A549 (cell line): ENCODE measurements around the gene MECR. TPM values are rescaled to one million over a fixed set of nuclear protein-coding genes. Genes with fewer than 3 reads are reported as not detected.
"Not testable (repeated sequence)": the region's sequence is repeated elsewhere in the genome, so short reads cannot be mapped to it uniquely, and the experiment has no call there.

Experiments
- ATAC-seq, 2 experiments: fragments of 200-7000 bp in 1 of 2; fragments of >200 bp in 1 of 2; cut with Nextera tagmentation in 1 of 2; cut with Tn5 transposase in 1 of 2; 3 replicates each; pipeline versions ENCODE4 v1.8.0 to v1.9.1; 2018 to 2020; ENCODE audit warnings: mild to moderate bottlenecking in 1 of 2, moderate library complexity in 1 of 2
- CTCF ChIA-PET: fragments of 300-600 bp; sonication (Branson Sonifier 250); formaldehyde crosslinking; extraction: SDS; loops from one replicate; lab custom pipeline; 2021; ENCODE audit warnings: antibody characterized with exemption, inconsistent platforms; lab: Yijun Ruan, JAX
- POLR2A ChIA-PET: fragments of 350-600 bp; formaldehyde crosslinking; extraction: SDS; loops from one replicate; lab custom pipeline; 2021; ENCODE audit warnings: antibody characterized with exemption, inconsistent platforms; lab: Yijun Ruan, JAX
- DNase-seq, 2 experiments: peaks; one replicate each; pipeline versions ENCODE4 v3.0.0 to v3.0.0-alpha.2; 2011 to 2016; ENCODE audit warnings: low read depth in 1 of 2, low spot score in 1 of 2
- FAIRE-seq: peaks from 2 replicates; lab custom pipeline; 2011; peaks lifted over from hg19 to GRCh38; lab: Jason Lieb, UNC
- H3K27ac ChIP-seq, 2 experiments: fragments of >200 bp; sonication (Bioruptor Twin); formaldehyde crosslinking; 3 replicates each; pipeline ENCODE4 v1.5.1; 2016 to 2017
- H3K4me1 ChIP-seq: fragments of >200 bp; sonication (Bioruptor Twin); formaldehyde crosslinking; 3 replicates; pipeline ENCODE4 v1.6.1; 2016
- H3K4me2 ChIP-seq: fragments of >200 bp; sonication (Bioruptor Twin); formaldehyde crosslinking; 3 replicates; pipeline ENCODE4 v1.6.1; 2016
- H3K4me3 ChIP-seq: fragments of >200 bp; sonication (Bioruptor Twin); formaldehyde crosslinking; 3 replicates; pipeline ENCODE4 v1.5.1; 2016
- H3K9me3 ChIP-seq: fragments of >200 bp; sonication (Bioruptor Twin); formaldehyde crosslinking; 3 replicates; pipeline ENCODE4 v1.6.1; 2016
- CBX2 ChIP-seq: fragments of 200-600 bp; sonication (generic); IDR thresholded peaks from 2 replicates; pipeline ENCODE4 v1.6.1; 2016; ENCODE audit warnings: low read depth, mild to moderate bottlenecking, borderline replicate concordance
- FOSB ChIP-seq: fragments of 250-450 bp; sonication (Bioruptor Pico); IDR thresholded peaks from 2 replicates; pipeline ENCODE4 v1.5.0; 2020; ENCODE audit warnings: mild to moderate bottlenecking, moderate library complexity
- FOSL2 ChIP-seq, 2 experiments: fragments of 450-650 bp in 1 of 2; fragments of >200 bp in 1 of 2; sonication (Bioruptor Twin) in 1 of 2; formaldehyde crosslinking; IDR thresholded peaks; 2 replicates each; pipeline versions ENCODE4 v1.5.0 to v1.6.1; 2016 to 2020; ENCODE audit warnings: mild to moderate bottlenecking in 1 of 2, moderate library complexity in 1 of 2
- GATA3 ChIP-seq: IDR thresholded peaks from 2 replicates; pipeline ENCODE4 v1.6.1; 2012; ENCODE audit warnings: borderline replicate concordance
- HDAC2 ChIP-seq: fragments of 200-600 bp; sonication (generic); IDR thresholded peaks from 2 replicates; pipeline ENCODE4 v1.6.1; 2016
- HEYL ChIP-seq: fragments of 250-450 bp; sonication (Bioruptor Pico); IDR thresholded peaks from 2 replicates; pipeline ENCODE4 v1.8.0; 2021; ENCODE audit warnings: mild to moderate bottlenecking, moderate library complexity
- HOXB5 ChIP-seq: fragments of 250-450 bp; sonication (Bioruptor Pico); IDR thresholded peaks from 2 replicates; pipeline ENCODE4 v1.5.0; 2020; ENCODE audit warnings: mild to moderate bottlenecking, moderate library complexity
- JUNB ChIP-seq: fragments of >200 bp; sonication (Bioruptor Twin); formaldehyde crosslinking; IDR thresholded peaks from 2 replicates; pipeline ENCODE4 v1.6.1; 2016
- KDM5A ChIP-seq: fragments of 200-600 bp; sonication (generic); IDR thresholded peaks from 2 replicates; pipeline ENCODE4 v1.6.1; 2016; ENCODE audit warnings: antibody characterized with exemption, mild to moderate bottlenecking
- MAZ ChIP-seq: fragments of 150-350 bp; IDR thresholded peaks from 2 replicates; pipeline ENCODE4 v1.6.1; 2014; ENCODE audit warnings: antibody characterized with exemption, low read depth, low read length, borderline replicate concordance
- POLR2A ChIP-seq: IDR thresholded peaks from 2 replicates; pipeline ENCODE4 v1.6.1; 2012; ENCODE audit warnings: mild to moderate bottlenecking, low read length
- RARB ChIP-seq: fragments of 250-450 bp; sonication (Bioruptor Pico); IDR thresholded peaks from 2 replicates; pipeline ENCODE4 v1.8.0; 2021; ENCODE audit warnings: mild to moderate bottlenecking, moderate library complexity
- RCOR1 ChIP-seq: fragments of 150-350 bp; IDR thresholded peaks from 2 replicates; pipeline ENCODE4 v1.6.1; 2014; ENCODE audit warnings: antibody characterized with exemption, low read length, low read depth
- RNF2 ChIP-seq: fragments of 200-600 bp; sonication (generic); IDR thresholded peaks from 2 replicates; pipeline ENCODE4 v1.6.1; 2016; ENCODE audit warnings: low read depth, mild to moderate bottlenecking, antibody characterized with exemption, moderate library complexity, borderline replicate concordance
- SMC3 ChIP-seq: fragments of >200 bp; sonication (Bioruptor Twin); formaldehyde crosslinking; IDR thresholded peaks from 3 replicates; pipeline ENCODE4 v1.6.1; 2018; ENCODE audit warnings: inconsistent platforms
- TFCP2L1 ChIP-seq: fragments of 250-450 bp; sonication (Bioruptor Pico); IDR thresholded peaks from 2 replicates; pipeline ENCODE4 v1.5.0; 2021; ENCODE audit warnings: mild to moderate bottlenecking
- ZC3H11A ChIP-seq: fragments of 450-650 bp; IDR thresholded peaks from 2 replicates; pipeline ENCODE4 v1.6.1; 2014; ENCODE audit warnings: antibody characterized with exemption, mild to moderate bottlenecking
- WGBS: methylation state at CpG from one replicate; pipeline ENCODE4 v1.1.6; 2017; ENCODE audit errors: missing lambda C conversion rate; 5-methylcytosine and 5-hydroxymethylcytosine counted together
- polyA plus RNA-seq, 4 experiments: library from polyadenylated mRNA; depleted of rRNA in 3 of 4; stranded (reverse); fragments of >200 nt; fragmentation: RNase III in 1 of 4; extraction: RNeasy Plus Mini Kit Qiagen cat#74134 plus additional on column Dnase treatment in 1 of 4; gene quantifications; 2 replicates in 3 of 4; 3 replicates in 1 of 4; pipeline ENCODE4 v1.2.3, GENCODE V29; 2011 to 2017
- TF ChIP-seq, protein P1 (sequence below): fragments of 250-450 bp; sonication (Bioruptor Pico); IDR thresholded peaks from 2 replicates; pipeline ENCODE4 v1.5.0; 2020; ENCODE audit warnings: low read depth, mild to moderate bottlenecking, moderate library complexity
- TF ChIP-seq, protein P2 (sequence below): fragments of >200 bp; sonication (Bioruptor Twin); formaldehyde crosslinking; IDR thresholded peaks from 2 replicates; pipeline ENCODE4 v1.6.1; 2016
- TF ChIP-seq, protein P3 (sequence below): IDR thresholded peaks from 2 replicates; pipeline ENCODE4 v1.6.1; 2012
- TF ChIP-seq, protein P4 (sequence below): fragments of >200 bp; sonication (Bioruptor Twin); formaldehyde crosslinking; IDR thresholded peaks from 3 replicates; pipeline ENCODE4 v1.6.1; 2016
- TF ChIP-seq, protein P5 (sequence below): fragments of 450-650 bp; IDR thresholded peaks from 2 replicates; pipeline ENCODE4 v1.6.1; 2014; ENCODE audit warnings: antibody characterized with exemption
- TF ChIP-seq, protein P6 (sequence below): fragments of 150-350 bp; IDR thresholded peaks from 2 replicates; pipeline ENCODE4 v1.6.1; 2014; ENCODE audit warnings: low read depth, mild to moderate bottlenecking, low read length

MECR gene
- polyA plus RNA-seq, 2 of the 4 experiments (the other 2 are of a cell fraction): 14.2 to 21.4 TPM

DNA sequence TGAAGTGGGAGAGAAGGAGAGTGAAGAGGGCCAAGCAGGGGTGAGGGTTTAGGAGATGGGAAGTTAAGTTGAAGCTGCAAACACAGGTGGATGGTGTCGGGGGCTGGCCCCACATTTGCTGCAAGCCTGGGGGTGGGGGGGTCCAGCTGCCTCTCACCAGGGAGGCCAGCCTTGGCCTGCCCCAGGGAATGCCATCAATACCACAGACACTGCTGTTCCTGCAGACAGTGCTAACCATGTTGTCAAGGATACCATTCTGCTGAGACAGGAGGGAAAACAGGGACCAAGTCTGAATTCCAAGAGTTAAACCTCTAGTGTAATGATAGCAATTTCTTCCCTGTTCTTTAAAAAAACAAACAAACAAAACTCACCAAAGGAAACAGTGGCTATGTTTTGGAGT is 8.0 kb downstream of the MECR start:
- no peak for DNase-seq
- no peak for FAIRE-seq
- TF ChIP-seq, protein P1, sequence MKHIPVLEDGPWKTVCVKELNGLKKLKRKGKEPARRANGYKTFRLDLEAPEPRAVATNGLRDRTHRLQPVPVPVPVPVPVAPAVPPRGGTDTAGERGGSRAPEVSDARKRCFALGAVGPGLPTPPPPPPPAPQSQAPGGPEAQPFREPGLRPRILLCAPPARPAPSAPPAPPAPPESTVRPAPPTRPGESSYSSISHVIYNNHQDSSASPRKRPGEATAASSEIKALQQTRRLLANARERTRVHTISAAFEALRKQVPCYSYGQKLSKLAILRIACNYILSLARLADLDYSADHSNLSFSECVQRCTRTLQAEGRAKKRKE: no peak
- no peak for TF ChIP-seq HOXB5 (CRISPR knock-in tag)
- TF ChIP-seq, protein P2, sequence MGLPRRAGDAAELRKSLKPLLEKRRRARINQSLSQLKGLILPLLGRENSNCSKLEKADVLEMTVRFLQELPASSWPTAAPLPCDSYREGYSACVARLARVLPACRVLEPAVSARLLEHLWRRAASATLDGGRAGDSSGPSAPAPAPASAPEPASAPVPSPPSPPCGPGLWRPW: no peak
- TF ChIP-seq, protein P3, sequence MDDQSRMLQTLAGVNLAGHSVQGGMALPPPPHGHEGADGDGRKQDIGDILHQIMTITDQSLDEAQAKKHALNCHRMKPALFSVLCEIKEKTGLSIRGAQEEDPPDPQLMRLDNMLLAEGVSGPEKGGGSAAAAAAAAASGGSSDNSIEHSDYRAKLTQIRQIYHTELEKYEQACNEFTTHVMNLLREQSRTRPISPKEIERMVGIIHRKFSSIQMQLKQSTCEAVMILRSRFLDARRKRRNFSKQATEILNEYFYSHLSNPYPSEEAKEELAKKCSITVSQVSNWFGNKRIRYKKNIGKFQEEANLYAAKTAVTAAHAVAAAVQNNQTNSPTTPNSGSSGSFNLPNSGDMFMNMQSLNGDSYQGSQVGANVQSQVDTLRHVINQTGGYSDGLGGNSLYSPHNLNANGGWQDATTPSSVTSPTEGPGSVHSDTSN: no peak
- no peak for TF ChIP-seq JUNB
- TF ChIP-seq, protein P4, sequence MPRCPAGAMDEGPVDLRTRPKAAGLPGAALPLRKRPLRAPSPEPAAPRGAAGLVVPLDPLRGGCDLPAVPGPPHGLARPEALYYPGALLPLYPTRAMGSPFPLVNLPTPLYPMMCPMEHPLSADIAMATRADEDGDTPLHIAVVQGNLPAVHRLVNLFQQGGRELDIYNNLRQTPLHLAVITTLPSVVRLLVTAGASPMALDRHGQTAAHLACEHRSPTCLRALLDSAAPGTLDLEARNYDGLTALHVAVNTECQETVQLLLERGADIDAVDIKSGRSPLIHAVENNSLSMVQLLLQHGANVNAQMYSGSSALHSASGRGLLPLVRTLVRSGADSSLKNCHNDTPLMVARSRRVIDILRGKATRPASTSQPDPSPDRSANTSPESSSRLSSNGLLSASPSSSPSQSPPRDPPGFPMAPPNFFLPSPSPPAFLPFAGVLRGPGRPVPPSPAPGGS: no peak
- TF ChIP-seq HDAC2: no peak
- TF ChIP-seq RCOR1: no peak
- TF ChIP-seq ZC3H11A: no peak
- no peak for TF ChIP-seq HEYL (CRISPR knock-in tag)
- no peak for TF ChIP-seq SMC3
- TF ChIP-seq RNF2: no peak
- TF ChIP-seq, protein P5, sequence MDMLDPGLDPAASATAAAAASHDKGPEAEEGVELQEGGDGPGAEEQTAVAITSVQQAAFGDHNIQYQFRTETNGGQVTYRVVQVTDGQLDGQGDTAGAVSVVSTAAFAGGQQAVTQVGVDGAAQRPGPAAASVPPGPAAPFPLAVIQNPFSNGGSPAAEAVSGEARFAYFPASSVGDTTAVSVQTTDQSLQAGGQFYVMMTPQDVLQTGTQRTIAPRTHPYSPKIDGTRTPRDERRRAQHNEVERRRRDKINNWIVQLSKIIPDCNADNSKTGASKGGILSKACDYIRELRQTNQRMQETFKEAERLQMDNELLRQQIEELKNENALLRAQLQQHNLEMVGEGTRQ: no peak
- TF ChIP-seq FOSB (CRISPR knock-in tag): no peak
- no peak for TF ChIP-seq GATA3
- TF ChIP-seq, protein P6, sequence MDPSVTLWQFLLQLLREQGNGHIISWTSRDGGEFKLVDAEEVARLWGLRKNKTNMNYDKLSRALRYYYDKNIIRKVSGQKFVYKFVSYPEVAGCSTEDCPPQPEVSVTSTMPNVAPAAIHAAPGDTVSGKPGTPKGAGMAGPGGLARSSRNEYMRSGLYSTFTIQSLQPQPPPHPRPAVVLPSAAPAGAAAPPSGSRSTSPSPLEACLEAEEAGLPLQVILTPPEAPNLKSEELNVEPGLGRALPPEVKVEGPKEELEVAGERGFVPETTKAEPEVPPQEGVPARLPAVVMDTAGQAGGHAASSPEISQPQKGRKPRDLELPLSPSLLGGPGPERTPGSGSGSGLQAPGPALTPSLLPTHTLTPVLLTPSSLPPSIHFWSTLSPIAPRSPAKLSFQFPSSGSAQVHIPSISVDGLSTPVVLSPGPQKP: no peak
- TF ChIP-seq RARB (CRISPR knock-in tag): no peak
- no peak for TF ChIP-seq MAZ
- TF ChIP-seq TFCP2L1 (CRISPR knock-in tag): no peak
- no peak for TF ChIP-seq POLR2A
- no peak for ATAC-seq
- no peak overlapping the region for H3K4me2 ChIP-seq
- POLR2A ChIA-PET: no interaction called here
- 100% methylated on average over 1 of the region's 1 CpG for WGBS
- no peaks in the 10 kb centered on the region for H3K9me3 ChIP-seq
- H3K4me1 ChIP-seq: no peaks in the 10 kb centered on the region
- no peak overlapping the region for H3K27ac ChIP-seq
- no peak overlapping the region for H3K4me3 ChIP-seq
- CTCF ChIA-PET: no interaction called here

DNA sequence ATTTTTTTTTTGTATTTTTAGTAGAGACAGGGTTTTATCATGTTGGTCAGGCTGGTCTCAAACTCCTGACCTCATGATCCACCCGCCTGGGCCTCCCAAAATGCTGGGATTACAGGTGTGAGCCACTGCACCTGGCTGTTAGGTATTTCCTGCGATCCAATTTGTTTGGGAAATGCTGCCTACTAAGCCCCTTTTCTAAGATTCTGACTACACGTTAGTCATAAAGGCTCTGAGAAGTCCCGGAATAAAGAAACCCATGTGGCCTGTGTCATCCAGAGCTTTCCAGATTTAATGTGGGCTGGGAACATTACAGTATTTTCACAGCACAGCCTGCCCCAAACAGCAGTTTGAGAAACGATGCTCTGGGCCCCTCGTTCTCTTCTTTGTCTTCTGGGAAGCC is 8.5 kb downstream of the MECR start:
- not testable (repeated sequence) for FAIRE-seq

DNA sequence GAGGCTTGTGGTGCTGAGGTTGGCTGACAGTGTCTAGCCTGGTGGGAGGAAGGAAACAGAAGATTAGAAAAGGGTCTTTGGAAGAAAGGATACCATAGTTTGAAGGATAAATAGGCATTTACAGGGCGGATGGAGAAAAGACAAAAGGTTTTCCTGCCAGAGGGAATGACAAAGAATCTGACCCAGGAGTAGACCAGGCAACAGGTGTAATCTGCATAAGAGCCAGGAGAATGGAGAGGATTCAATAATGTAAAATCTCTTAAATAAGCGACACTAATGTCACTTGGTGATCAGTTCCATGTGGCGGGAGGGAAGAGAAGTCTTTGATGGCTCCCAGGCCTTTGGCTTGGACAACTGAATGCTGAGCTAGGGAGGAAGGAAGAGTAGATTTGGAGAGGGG is 9.4 kb downstream of the MECR start:
- Histone ChIP-seq H3K9me3 (no peaks in the 10 kb centered on the region), H3K4me2 (no peak overlapping the region), H3K4me1 (no peaks in the 10 kb centered on the region), H3K4me3 (no peak overlapping the region), H3K27ac (no peak overlapping the region)
- DNase-seq (no peak), FAIRE-seq (no peak), ATAC-seq (no peak)
- ChIA-PET POLR2A (no interaction called here), CTCF (interaction anchor here (0.8 kb wide), 1 partner anchor 11 kb away, joined by 3 read pairs; no protein-coding TSS in a partner anchor)
- WGBS: 94% methylated on average over 3 of the region's 3 CpGs
- TF ChIP-seq CBX2: no peak
- TF ChIP-seq, protein P6: no peak
- TF ChIP-seq RNF2: no peak
- TF ChIP-seq, protein P5: no peak
- TF ChIP-seq FOSL2 (IDR thresholded peaks at IDR 0.05): no peak
- TF ChIP-seq FOSL2 (CRISPR knock-in tag; IDR thresholded peaks at IDR 0.05): no peak
- TF ChIP-seq, protein P1: no peak
- TF ChIP-seq, protein P2: no peak
- TF ChIP-seq KDM5A: no peak

More for the DNA sequence above, 8.5 kb downstream of the MECR start:
- CTCF ChIA-PET, POLR2A ChIA-PET, H3K4me1 ChIP-seq, H3K4me2 ChIP-seq, ATAC-seq, H3K9me3 ChIP-seq, H3K27ac ChIP-seq, DNase-seq, H3K4me3 ChIP-seq: not testable (repeated sequence)
- WGBS: 90% methylated on average over 6 of the region's 6 CpGs
